Aorta (tissue), 5 donors: Measurements from ENCODE around the gene CKAP4. TPM values are rescaled to one million over a fixed set of nuclear protein-coding genes. Genes with fewer than 3 reads are reported as not detected.

Experiments
- ATAC-seq: fragments of 200-7000 bp; cut with Tn5 transposase; one replicate; pipeline ENCODE4 v1.9.1; 2022; ENCODE audit warnings: moderate library complexity; ENCODE audit not compliant: low FRiP score
- DNase-seq, 2 donors: peaks; one replicate each; pipeline ENCODE4 v3.0.0-alpha.2; 2020
- H3K27ac ChIP-seq, 2 donors: one replicate each; pipeline ENCODE4 v1.5.1; 2013; ENCODE audit warnings: low read length in 2 of 2, mild to moderate bottlenecking in 2 of 2, moderate library complexity in 2 of 2, control low read depth in 1 of 2, inconsistent platforms in 1 of 2, low read depth in 1 of 2
- H3K27me3 ChIP-seq, 2 donors: one replicate each; pipeline ENCODE4 v1.6.1; 2013; ENCODE audit warnings: control low read depth in 1 of 2, low read length in 1 of 2, mild to moderate bottlenecking in 1 of 2, moderate library complexity in 1 of 2; ENCODE audit not compliant: insufficient read depth in 2 of 2, control insufficient read depth in 1 of 2
- H3K36me3 ChIP-seq, 2 donors: one replicate each; pipeline ENCODE4 v1.6.1; 2013; ENCODE audit warnings: control low read depth in 1 of 2, low read length in 1 of 2, mild to moderate bottlenecking in 1 of 2; ENCODE audit not compliant: insufficient read depth in 2 of 2, control insufficient read depth in 1 of 2
- H3K4me1 ChIP-seq, 2 donors: one replicate each; pipeline ENCODE4 v1.6.1; 2013; ENCODE audit warnings: low read length in 2 of 2, control low read depth in 1 of 2, mild to moderate bottlenecking in 1 of 2, moderate library complexity in 1 of 2; ENCODE audit not compliant: insufficient read depth in 2 of 2, control insufficient read depth in 1 of 2
- H3K4me3 ChIP-seq, 2 donors: one replicate each; pipeline ENCODE4 v1.5.1; 2013; ENCODE audit warnings: low read length in 2 of 2, control low read depth in 1 of 2, mild to moderate bottlenecking in 1 of 2
- H3K9me3 ChIP-seq: one replicate; pipeline ENCODE4 v1.6.1; 2013; ENCODE audit warnings: mild to moderate bottlenecking, low read length; ENCODE audit not compliant: control insufficient read depth
- WGBS, 2 donors: extraction: QIAGEN DNeasy Blood & Tissue Kit; methylation state at CpG; one replicate each; pipeline ENCODE4 v1.1.7; 2013; 5-methylcytosine and 5-hydroxymethylcytosine counted together
- intact Hi-C, 2 donors: fragments of 100-400 bp; cut with DNase I; formaldehyde crosslinking; loops; one replicate each; pipeline versions ENCODE4 v1.14.2 to v1.15.0; 2022
- polyA plus RNA-seq, 2 donors: library from polyadenylated mRNA; stranded (reverse); fragments of 200-250 nt; gene quantifications; one replicate each; pipeline ENCODE4 v1.2.3, GENCODE V29; 2013
- total RNA-seq, 2 donors: library from RNA; stranded (reverse); fragmentation: NEBNext Ultra II Directional; extraction: Animal tissue kit (Norgen Biotek cat#: 25700); gene quantifications; one replicate each; pipeline ENCODE4 v1.2.1, GENCODE V29; 2021
- donor health status: healthy with polysubstance abuse.
- donor health status: Bipolar disorder and iron deficiency.
- donor health status: DM: no; HTN: no; CAD: no.
- donor health status: DM: no; HTN: no; CAD: no.
- donor health status: DM: yes; HTN: yes; CAD: no.

CKAP4 gene
- total and polyA plus RNA-seq, 4 donors, result 17.2 to 69.6 (median 43.2) TPM

DNA sequence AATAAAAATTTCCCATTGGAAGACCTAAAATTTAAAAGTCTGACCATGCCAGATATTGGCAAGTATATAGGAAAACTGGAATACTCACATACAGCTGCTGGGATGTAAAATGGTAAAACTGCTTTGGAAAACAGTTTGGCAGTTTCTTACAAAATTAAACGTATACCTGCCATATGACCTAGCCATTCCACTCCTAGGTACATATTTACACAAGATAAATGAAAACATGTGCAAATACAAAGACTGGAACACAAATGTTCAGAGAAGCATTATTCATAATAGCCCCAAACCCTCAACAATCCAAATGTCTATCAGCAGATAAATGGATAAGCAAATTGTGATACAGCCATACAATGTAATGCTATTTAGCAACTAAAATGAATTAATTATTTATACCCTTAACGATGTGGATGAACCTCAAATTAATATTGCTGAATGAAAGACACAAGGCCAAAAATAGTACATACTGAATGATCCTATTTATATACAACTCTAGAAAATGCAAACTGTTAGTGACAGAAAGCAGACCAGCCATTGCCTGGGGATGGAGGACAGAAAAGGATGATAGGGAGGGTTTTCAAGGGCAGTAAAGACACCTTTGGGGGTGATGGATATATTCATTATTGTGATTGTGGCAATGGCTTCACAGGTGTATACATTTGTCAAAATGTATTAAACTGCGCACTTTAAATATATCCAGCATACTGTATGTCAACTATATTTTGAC is 33.4 kb upstream of the CKAP4 start:
- ATAC-seq, result no peak
- intact Hi-C loops, result loop anchor here in 1 of 2 donors (10.0 kb wide), 1 partner anchor 856 kb away; no protein-coding TSS in a partner anchor
- WGBS, 2 donors, result 43 to 67% methylated on average over 3 of the region's 3 CpGs

DNA sequence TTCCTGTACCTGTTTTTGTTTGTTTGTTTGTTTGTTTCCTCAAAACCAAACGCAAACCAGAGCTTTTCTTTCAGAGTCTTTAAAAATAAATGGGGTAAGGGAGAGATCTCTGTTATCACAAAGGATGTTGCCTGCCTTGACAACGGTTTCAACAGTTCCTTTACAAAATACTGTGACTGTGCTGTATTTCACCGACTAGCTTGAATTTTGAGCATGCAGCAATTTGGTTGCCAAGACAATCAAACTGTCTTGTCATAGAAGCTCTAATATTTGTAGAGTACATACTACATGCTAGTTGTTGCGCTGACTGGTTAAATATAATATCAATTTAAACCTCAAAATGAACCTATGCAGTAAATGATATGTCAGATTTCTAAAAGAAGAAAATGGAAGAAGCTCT is 32.3 kb upstream of the CKAP4 start:
- H3K4me3 ChIP-seq, result no peak overlapping the region
- ATAC-seq (no peak), DNase-seq (no peak)
- WGBS, 2 donors, result 42 to 51% methylated on average over 4 of the region's 4 CpGs
- intact Hi-C loops, result loop anchor here in 1 of 2 donors (10.0 kb wide), 1 partner anchor 855 kb away; no protein-coding TSS in a partner anchor
- H3K27me3 ChIP-seq, result peaks cover 0 to 5% of the 10 kb centered on the region in 2 donors
- H3K36me3 ChIP-seq, result no peaks in the 10 kb centered on the region
- H3K9me3 ChIP-seq, result no peaks in the 10 kb centered on the region
- no peak overlapping the region for H3K27ac ChIP-seq
- H3K4me1 ChIP-seq, result no peaks in the 10 kb centered on the region

More for the DNA sequence above, 33.4 kb upstream of the CKAP4 start:
- peaks cover 0 to 5% of the 10 kb centered on the region in 2 donors for H3K27me3 ChIP-seq
- no peaks in the 10 kb centered on the region for H3K36me3 ChIP-seq
- no peaks in the 10 kb centered on the region for H3K4me1 ChIP-seq
- no peak overlapping the region for H3K4me3 ChIP-seq
- no peaks in the 10 kb centered on the region for H3K9me3 ChIP-seq
- no peak for DNase-seq
- no peak overlapping the region for H3K27ac ChIP-seq

DNA sequence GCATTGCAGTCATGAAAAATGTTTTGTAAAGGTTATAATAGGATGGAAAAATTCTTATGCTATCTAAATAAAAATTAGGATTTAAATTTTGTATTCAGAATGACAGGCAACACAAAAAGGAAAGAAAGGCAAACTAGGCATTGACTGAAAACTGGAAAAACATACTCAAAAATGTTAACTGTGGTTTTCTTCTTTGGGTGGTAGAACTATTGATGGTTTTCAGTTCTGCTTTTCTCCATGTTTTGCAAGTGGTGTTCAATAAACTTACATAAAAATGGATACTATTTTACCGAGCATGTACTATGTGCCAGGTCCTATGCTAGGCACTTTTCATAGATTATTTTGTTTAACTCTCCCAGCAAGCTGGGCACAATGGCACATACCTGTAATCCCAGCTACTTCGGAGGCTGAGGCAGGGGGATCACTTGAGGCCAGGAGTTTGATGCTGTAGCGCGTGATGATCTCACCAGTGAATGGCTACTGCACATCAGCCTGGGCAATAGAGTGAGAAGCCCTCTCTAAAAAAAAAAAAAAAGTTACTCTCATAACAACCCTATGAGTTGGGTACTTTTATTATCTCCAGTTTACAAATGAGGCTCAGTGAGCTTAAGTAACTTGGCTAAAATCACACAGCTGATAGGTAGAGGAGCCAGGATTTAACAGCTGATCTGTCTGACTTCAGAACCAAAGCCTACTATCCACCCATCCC is 28.4 kb upstream of the CKAP4 start:
- Histone ChIP-seq H3K9me3 (no peaks in the 10 kb centered on the region), H3K4me3 (no peak overlapping the region), H3K4me1 (no peaks in the 10 kb centered on the region), H3K27me3 (no peaks in the 10 kb centered on the region), H3K36me3 (no peaks in the 10 kb centered on the region), H3K27ac (no peak overlapping the region)
- DNase-seq (no peak), ATAC-seq (no peak)
- intact Hi-C loops, result no loop called here
- WGBS, 2 donors, result 95% methylated on average over 4 of the region's 4 CpGs

DNA sequence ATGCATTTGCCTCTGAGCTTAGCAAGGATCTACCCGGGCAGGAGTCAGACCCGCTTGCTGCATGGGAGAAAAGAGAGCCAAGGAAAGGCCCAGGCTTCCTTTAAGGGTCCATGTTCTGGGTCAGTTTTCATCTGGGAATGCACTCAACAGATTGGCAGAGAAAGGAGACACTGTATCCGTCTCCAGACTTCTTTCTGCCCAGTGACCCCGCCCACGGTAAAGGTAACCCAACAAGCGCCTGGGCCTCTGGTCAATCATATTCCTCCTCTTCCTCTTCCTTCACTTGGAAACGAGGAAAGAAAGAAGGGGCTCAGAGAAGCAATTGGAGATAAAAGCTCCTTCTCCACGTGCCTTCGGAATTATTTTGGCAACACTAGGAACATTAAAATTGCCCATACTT is 27.6 kb upstream of the CKAP4 start:
- intact Hi-C loops, result no loop called here
- Histone ChIP-seq H3K4me3 (no peak overlapping the region), H3K9me3 (no peaks in the 10 kb centered on the region), H3K36me3 (no peaks in the 10 kb centered on the region), H3K27ac (no peak overlapping the region), H3K27me3 (no peaks in the 10 kb centered on the region), H3K4me1 (no peaks in the 10 kb centered on the region)
- DNase-seq (no peak), ATAC-seq (no peak)
- WGBS, 2 donors, result 74 to 84% methylated on average over 9 of the region's 9 CpGs

DNA sequence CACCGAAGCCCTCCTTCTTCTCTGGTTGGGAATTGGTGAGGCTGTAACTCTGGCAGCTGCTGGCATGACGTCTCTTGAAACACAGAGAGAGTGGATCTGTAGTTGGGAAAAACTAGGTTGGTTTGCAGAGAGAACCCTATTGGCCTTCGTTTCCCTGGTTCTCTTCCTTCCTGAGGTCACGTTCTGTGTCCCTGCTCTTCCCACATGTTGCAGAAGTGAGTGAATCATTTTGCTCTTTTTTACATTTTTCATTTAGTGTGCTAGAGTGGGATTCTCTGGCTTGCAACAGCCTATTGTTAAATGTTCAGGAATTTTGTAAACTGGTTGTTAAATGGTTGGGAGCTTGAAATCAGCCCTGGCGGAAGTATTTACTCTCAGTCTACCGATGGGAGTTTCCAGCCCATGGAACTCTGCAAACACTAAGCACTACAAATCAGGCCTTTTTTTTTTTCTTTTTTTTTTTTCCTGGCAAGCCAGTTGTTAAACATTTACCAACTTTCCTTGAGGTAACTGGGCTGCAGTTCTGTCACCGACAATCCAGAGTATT is 26.8 kb upstream of the CKAP4 start:
- ATAC-seq (no peak), DNase-seq (no peak)
- no peaks in the 10 kb centered on the region for H3K9me3 ChIP-seq
- no peaks in the 10 kb centered on the region for H3K4me1 ChIP-seq
- no peaks in the 10 kb centered on the region for H3K27me3 ChIP-seq
- intact Hi-C loops, result no loop called here
- H3K36me3 ChIP-seq, result no peaks in the 10 kb centered on the region
- H3K27ac ChIP-seq, result no peak overlapping the region
- no peak overlapping the region for H3K4me3 ChIP-seq
- WGBS, 2 donors, result 84 to 85% methylated on average over 7 of the region's 7 CpGs

GRCh38 chr12:106274012-106274411 is 26.2 kb upstream of the CKAP4 start:
- WGBS, 2 donors, result 92 to 93% methylated on average over 6 of the region's 6 CpGs
- ATAC-seq (no peak), DNase-seq (no peak)
- Histone ChIP-seq H3K27ac (no peak overlapping the region), H3K4me3 (no peak overlapping the region), H3K9me3 (no peaks in the 10 kb centered on the region), H3K4me1 (no peaks in the 10 kb centered on the region), H3K27me3 (no peaks in the 10 kb centered on the region), H3K36me3 (no peaks in the 10 kb centered on the region)
- intact Hi-C loops, result no loop called here

GRCh38 chr12:106273491-106273890 is 25.7 kb upstream of the CKAP4 start:
- ATAC-seq (no peak), DNase-seq (no peak)
- Histone ChIP-seq H3K36me3 (no peaks in the 10 kb centered on the region), H3K27me3 (no peaks in the 10 kb centered on the region), H3K27ac (no peak overlapping the region), H3K9me3 (no peaks in the 10 kb centered on the region), H3K4me3 (no peak overlapping the region), H3K4me1 (no peaks in the 10 kb centered on the region)
- WGBS, 2 donors, result 96% methylated on average over 6 of the region's 6 CpGs
- intact Hi-C loops, result no loop called here

DNA sequence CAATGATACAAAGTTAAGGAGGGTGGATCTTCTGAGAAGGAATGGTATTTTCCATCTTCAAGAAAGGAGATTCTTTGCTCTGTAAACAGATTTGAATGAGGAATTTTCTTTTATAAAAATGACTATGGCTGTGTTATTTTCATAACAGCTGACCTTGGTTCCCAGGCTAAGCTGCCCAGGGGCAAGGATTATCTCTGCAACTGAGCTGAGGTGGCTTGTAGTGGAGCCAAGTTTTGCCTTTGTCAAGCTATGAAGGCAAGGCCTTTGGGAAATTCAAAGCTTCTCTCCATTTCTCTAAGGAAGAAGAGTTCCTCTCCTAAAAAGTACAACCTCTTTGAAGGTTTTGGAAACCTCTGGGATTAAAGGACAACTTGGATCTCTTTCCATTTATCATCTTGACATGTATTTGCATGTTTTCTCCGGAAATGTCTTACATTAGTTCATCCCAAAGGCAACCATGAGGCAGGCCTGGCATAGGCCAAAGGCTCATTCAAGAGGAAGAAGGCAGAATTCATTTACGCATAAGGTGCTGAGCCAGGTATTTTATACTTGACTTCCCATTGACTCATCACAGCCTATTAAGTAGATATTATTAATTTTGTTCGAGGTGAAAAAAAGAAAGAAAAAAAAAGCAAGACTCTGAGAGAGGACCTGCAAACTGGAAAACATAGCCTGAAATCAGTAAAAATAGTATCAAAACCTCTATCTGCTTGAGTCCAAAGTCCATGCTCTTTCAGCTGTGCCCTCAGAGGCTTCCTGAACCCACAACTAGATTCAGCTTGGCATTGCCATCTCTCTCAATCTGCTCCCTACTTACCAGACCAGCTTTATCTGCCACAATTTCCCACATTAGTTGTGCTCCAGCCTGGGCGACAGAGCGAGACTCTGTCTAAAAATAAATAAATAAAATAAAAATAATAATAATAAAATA is 24.0 kb upstream of the CKAP4 start:
- no peak overlapping the region for H3K4me3 ChIP-seq
- WGBS, 2 donors, result 74 to 89% methylated on average over 5 of the region's 5 CpGs
- H3K9me3 ChIP-seq, result no peaks in the 10 kb centered on the region
- no peaks in the 10 kb centered on the region for H3K36me3 ChIP-seq
- no peaks in the 10 kb centered on the region for H3K4me1 ChIP-seq
- ATAC-seq (no peak), DNase-seq (no peak)
- intact Hi-C loops, result no loop called here
- H3K27ac ChIP-seq, result no peak overlapping the region
- H3K27me3 ChIP-seq, result no peaks in the 10 kb centered on the region
